ENCODE data around the gene SMARCC1.
"Not testable (repeated sequence)": the region's sequence is repeated elsewhere in the genome, so short reads cannot be mapped to it uniquely, and the experiment has no call there.

The SMARCC1 gene

GRCh38 chr3:47772047-47772446 is 9.6 kb downstream of the SMARCC1 start:
- no peak for DNase-seq (ENCODE audit: low read depth in 2 of 2)

GRCh38 chr3:47766186-47766585 is 15.5 kb downstream of the SMARCC1 start:
- DNase-seq (ENCODE audit: low read depth in 2 of 2): no peak

- no peak for DNase-seq (ENCODE audit: low read depth in 2 of 2)
Measured at GRCh38 chr3:47762233-47762632, 19.5 kb downstream of the SMARCC1 start.

GRCh38 chr3:47761046-47761445 is 20.6 kb downstream of the SMARCC1 start:
- no peak for DNase-seq (ENCODE audit: low read depth in 2 of 2)

- DNase-seq (ENCODE audit: low read depth in 2 of 2): not testable (repeated sequence)
Measured at GRCh38 chr3:47760207-47760606, 21.5 kb downstream of the SMARCC1 start.

GRCh38 chr3:47758261-47759025 is 23.2 kb downstream of the SMARCC1 start:
- no peak for DNase-seq (ENCODE audit: low read depth in 2 of 2)

- no peak for DNase-seq (ENCODE audit: low read depth in 2 of 2)
Measured at GRCh38 chr3:47752716-47753115, 29.0 kb downstream of the SMARCC1 start.

GRCh38 chr3:47750811-47751354 is 30.8 kb downstream of the SMARCC1 start:
- DNase-seq (ENCODE audit: low read depth in 2 of 2): not testable (repeated sequence)

- no peak for DNase-seq (ENCODE audit: low read depth in 2 of 2)
Measured at GRCh38 chr3:47747558-47747957, 34.1 kb downstream of the SMARCC1 start.

GRCh38 chr3:47746264-47746663 is 35.4 kb downstream of the SMARCC1 start:
- DNase-seq (ENCODE audit: low read depth in 2 of 2): no peak

GRCh38 chr3:47743855-47744254 is 37.8 kb downstream of the SMARCC1 start:
- DNase-seq (ENCODE audit: low read depth in 2 of 2): no peak

GRCh38 chr3:47743352-47743751 is 38.3 kb downstream of the SMARCC1 start:
- DNase-seq (ENCODE audit: low read depth in 2 of 2): not testable (repeated sequence)

GRCh38 chr3:47741925-47742324 is 39.8 kb downstream of the SMARCC1 start:
- DNase-seq (ENCODE audit: low read depth in 2 of 2): no peak

GRCh38 chr3:47732143-47732542 is 49.5 kb downstream of the SMARCC1 start:
- no peak for DNase-seq (ENCODE audit: low read depth in 2 of 2)

- no peak for DNase-seq (ENCODE audit: low read depth in 2 of 2)
Measured at GRCh38 chr3:47731061-47731460, 50.6 kb downstream of the SMARCC1 start.

GRCh38 chr3:47722859-47723258 is 58.8 kb downstream of the SMARCC1 start:
- no peak for DNase-seq (ENCODE audit: low read depth in 2 of 2)

GRCh38 chr3:47717448-47717847 is 64.2 kb downstream of the SMARCC1 start:
- DNase-seq (ENCODE audit: low read depth in 2 of 2): not testable (repeated sequence)

- no peak for DNase-seq (ENCODE audit: low read depth in 2 of 2)
Measured at GRCh38 chr3:47716656-47717055, 65.0 kb downstream of the SMARCC1 start.

GRCh38 chr3:47715928-47716327 is 65.8 kb downstream of the SMARCC1 start:
- no peak for DNase-seq (ENCODE audit: low read depth in 2 of 2)

- DNase-seq (ENCODE audit: low read depth in 2 of 2): no peak
Measured at GRCh38 chr3:47714606-47715005, 67.1 kb downstream of the SMARCC1 start.

GRCh38 chr3:47713655-47714054 is 68.0 kb downstream of the SMARCC1 start:
- DNase-seq (ENCODE audit: low read depth in 2 of 2): no peak

GRCh38 chr3:47712398-47712797 is 69.3 kb downstream of the SMARCC1 start:
- no peak for DNase-seq (ENCODE audit: low read depth in 2 of 2)

- no peak for DNase-seq (ENCODE audit: low read depth in 2 of 2)
Measured at GRCh38 chr3:47711596-47711995, 70.1 kb downstream of the SMARCC1 start.

- no peak for DNase-seq (ENCODE audit: low read depth in 2 of 2)
Measured at GRCh38 chr3:47705391-47705790, 76.3 kb downstream of the SMARCC1 start.
